ENCODE results near the gene EIF4EBP2. TPM values are rescaled to one million over a fixed set of nuclear protein-coding genes. Genes with fewer than 3 reads are reported as not detected.

Gene EIF4EBP2
- total RNA-seq, 1 experiment from 2014 or later, result 91.9 TPM

- ChIA-PET CTCF (no interaction called here), POLR2A (ENCODE audit: low non-redundant PET) (no interaction called here)
- Histone ChIP-seq H3K36me3 (ENCODE audit: insufficient read depth, low read length, poor library complexity, severe bottlenecking) (peaks cover 6% of the 10 kb centered on the region), H3K4me3 (ENCODE audit: low read depth, low read length, poor library complexity, severe bottlenecking) (no peak overlapping the region), H3K27ac (ENCODE audit: low read depth, low read length, poor library complexity, severe bottlenecking) (peak overlapping the region; percentile 29), H3K4me1 (ENCODE audit: insufficient read depth, low read length, poor library complexity, severe bottlenecking) (peaks cover 23% of the 10 kb centered on the region), H3K9me3 (ENCODE audit: low read depth, low read length, poor library complexity, severe bottlenecking) (no peaks in the 10 kb centered on the region), H3K27me3 (replicated peaks; ENCODE audit: insufficient read depth, low read depth, low read length, poor library complexity) (no peaks in the 10 kb centered on the region)
- no peak for DNase-seq (ENCODE audit: low spot score)
- intact Hi-C loops (cut with micrococcal nuclease; ENCODE audit: unreplicated experiment), result loop anchor here (10.0 kb wide), 1 partner anchor 442 kb away; no protein-coding TSS in a partner anchor
- no TSS peak for BruUV-seq (replicated peaks)
- TF ChIP-seq, protein P1, sequence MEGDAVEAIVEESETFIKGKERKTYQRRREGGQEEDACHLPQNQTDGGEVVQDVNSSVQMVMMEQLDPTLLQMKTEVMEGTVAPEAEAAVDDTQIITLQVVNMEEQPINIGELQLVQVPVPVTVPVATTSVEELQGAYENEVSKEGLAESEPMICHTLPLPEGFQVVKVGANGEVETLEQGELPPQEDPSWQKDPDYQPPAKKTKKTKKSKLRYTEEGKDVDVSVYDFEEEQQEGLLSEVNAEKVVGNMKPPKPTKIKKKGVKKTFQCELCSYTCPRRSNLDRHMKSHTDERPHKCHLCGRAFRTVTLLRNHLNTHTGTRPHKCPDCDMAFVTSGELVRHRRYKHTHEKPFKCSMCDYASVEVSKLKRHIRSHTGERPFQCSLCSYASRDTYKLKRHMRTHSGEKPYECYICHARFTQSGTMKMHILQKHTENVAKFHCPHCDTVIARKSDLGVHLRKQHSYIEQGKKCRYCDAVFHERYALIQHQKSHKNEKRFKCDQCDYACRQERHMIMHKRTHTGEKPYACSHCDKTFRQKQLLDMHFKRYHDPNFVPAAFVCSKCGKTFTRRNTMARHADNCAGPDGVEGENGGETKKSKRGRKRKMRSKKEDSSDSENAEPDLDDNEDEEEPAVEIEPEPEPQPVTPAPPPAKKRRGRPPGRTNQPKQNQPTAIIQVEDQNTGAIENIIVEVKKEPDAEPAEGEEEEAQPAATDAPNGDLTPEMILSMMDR (conservative IDR thresholded peaks at IDR 0.05; ENCODE audit: low read depth, low read length), result no peak
- TF ChIP-seq EZH2 (IDR thresholded peaks at IDR 0.05; ENCODE audit: borderline replicate concordance, low read depth, low read length, poor library complexity, severe bottlenecking), result no peak
Measured at GRCh38 chr10:70376436-70377378, 27.2 kb upstream of the EIF4EBP2 start.

- ChIA-PET CTCF (interaction anchor here (0.6 kb wide), 1 partner anchor 329 kb away, joined by 4 read pairs; no protein-coding TSS in a partner anchor), POLR2A (ENCODE audit: low non-redundant PET) (no interaction called here)
- H3K27me3 ChIP-seq (replicated peaks; ENCODE audit: insufficient read depth, low read depth, low read length, poor library complexity), result no peaks in the 10 kb centered on the region
- no TSS peak for BruUV-seq (replicated peaks)
- peaks cover 23% of the 10 kb centered on the region for H3K4me1 ChIP-seq (ENCODE audit: insufficient read depth, low read length, poor library complexity, severe bottlenecking)
- no peaks in the 10 kb centered on the region for H3K9me3 ChIP-seq (ENCODE audit: low read depth, low read length, poor library complexity, severe bottlenecking)
- no peak for TF ChIP-seq EZH2 (IDR thresholded peaks at IDR 0.05; ENCODE audit: borderline replicate concordance, low read depth, low read length, poor library complexity, severe bottlenecking)
- TF ChIP-seq, protein P1 (conservative IDR thresholded peaks at IDR 0.05; ENCODE audit: low read depth, low read length), result no peak
- H3K27ac ChIP-seq (ENCODE audit: low read depth, low read length, poor library complexity, severe bottlenecking), result peak overlapping the region; percentile 35
- intact Hi-C loops (cut with micrococcal nuclease; ENCODE audit: unreplicated experiment), result loop anchor here (10.0 kb wide), 1 partner anchor 443 kb away; no protein-coding TSS in a partner anchor
- H3K4me3 ChIP-seq (ENCODE audit: low read depth, low read length, poor library complexity, severe bottlenecking), result no peak overlapping the region
- DNase-seq (ENCODE audit: low spot score), result peak; percentile 63
- peaks cover 2% of the 10 kb centered on the region for H3K36me3 ChIP-seq (ENCODE audit: insufficient read depth, low read length, poor library complexity, severe bottlenecking)
Measured at GRCh38 chr10:70378122-70378521, 25.8 kb upstream of the EIF4EBP2 start.

DNA sequence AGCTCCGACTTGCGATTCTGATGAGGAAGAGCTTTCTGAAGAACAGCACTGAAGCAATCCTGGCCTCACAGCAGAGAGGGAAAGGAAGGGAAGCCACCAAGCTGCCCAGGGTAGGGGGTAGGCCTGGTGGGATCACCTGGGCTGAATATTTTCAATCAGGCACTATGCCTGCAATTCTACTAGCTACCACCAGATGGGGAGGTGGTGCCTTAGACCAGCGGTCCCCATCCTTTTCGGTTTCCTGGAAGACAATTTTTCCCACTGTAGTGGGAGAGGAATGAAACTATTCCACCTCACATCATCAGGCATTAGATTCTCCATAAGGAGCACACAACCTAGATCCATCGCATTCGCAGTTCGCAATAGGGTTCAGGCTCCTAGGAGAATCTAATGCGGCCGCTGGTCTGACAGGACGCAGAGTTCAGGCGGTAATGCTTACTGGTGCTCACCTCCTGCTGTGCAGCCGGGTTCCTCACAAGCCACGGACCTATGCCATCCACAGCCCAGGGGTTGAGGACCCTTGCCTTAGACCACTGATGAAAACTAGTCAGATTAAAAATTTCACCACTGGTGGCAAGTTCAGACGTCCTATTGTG lies 24.3 kb upstream of the EIF4EBP2 start:
- intact Hi-C loops (cut with micrococcal nuclease; ENCODE audit: unreplicated experiment), result loop anchor here (5.0 to 10.0 kb wide), 2 partner anchors 232 to 445 kb away; partner anchors contain the start of gene TYSND1
- DNase-seq (ENCODE audit: low spot score), result no peak
- H3K9me3 ChIP-seq (ENCODE audit: low read depth, low read length, poor library complexity, severe bottlenecking), result no peaks in the 10 kb centered on the region
- CTCF ChIA-PET, result no interaction called here
- POLR2A ChIA-PET (ENCODE audit: low non-redundant PET), result no interaction called here
- BruUV-seq (replicated peaks), result no TSS peak
- H3K4me3 ChIP-seq (ENCODE audit: low read depth, low read length, poor library complexity, severe bottlenecking), result no peak overlapping the region
- peaks cover 23% of the 10 kb centered on the region for H3K4me1 ChIP-seq (ENCODE audit: insufficient read depth, low read length, poor library complexity, severe bottlenecking)
- TF ChIP-seq, protein P1 (conservative IDR thresholded peaks at IDR 0.05; ENCODE audit: low read depth, low read length), result peak; percentile 63
- no peak for TF ChIP-seq EZH2 (IDR thresholded peaks at IDR 0.05; ENCODE audit: borderline replicate concordance, low read depth, low read length, poor library complexity, severe bottlenecking)
- no peaks in the 10 kb centered on the region for H3K36me3 ChIP-seq (ENCODE audit: insufficient read depth, low read length, poor library complexity, severe bottlenecking)
- no peak overlapping the region for H3K27ac ChIP-seq (ENCODE audit: low read depth, low read length, poor library complexity, severe bottlenecking)
- H3K27me3 ChIP-seq (replicated peaks; ENCODE audit: insufficient read depth, low read depth, low read length, poor library complexity), result no peaks in the 10 kb centered on the region

Data from A673 (cell line).